Measurements from ENCODE around the gene SEZ6L2.
A peak's percentile ranks its signal among the peaks of the same experiment; 100 is the strongest.
"Not testable (repeated sequence)": the region's sequence is repeated elsewhere in the genome, so short reads cannot be mapped to it uniquely, and the experiment has no call there.

Gene SEZ6L2

DNA sequence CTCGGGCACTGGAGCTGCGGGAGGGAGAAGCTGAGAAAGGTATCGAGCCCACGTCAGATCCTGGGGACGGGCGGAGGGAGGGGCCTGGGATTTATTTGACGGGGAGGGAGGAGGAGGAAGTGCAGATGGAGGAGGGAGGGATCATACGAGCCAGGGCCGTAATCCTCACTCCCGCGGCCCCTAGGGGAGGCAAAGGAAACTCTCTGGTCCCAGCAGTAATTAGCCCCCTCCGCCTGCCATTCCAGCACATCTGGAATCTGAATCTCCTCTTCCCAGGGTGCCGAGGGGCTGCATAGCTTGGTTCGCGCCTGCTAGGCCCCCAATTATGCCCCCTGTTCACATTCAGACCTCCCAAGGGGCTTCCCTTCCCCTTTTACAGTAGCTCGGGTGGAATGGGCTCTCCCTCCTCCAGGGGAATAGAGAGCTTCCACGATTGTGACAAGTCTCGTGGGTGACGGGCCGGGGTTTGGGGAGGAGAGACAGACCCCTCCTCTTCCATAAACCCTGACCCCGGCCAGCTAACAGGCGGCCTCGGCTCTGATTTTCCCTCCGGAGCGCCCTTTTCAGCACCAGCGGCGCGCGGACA, at the start of gene SEZ6L2:
Gene SEZ6L2, minus strand, starts transcription at position 35 of the 586 bp plus-strand sequence. CDS start 531 bp downstream, outside the sequence.
- DNase-seq: peak; percentile 82

DNA sequence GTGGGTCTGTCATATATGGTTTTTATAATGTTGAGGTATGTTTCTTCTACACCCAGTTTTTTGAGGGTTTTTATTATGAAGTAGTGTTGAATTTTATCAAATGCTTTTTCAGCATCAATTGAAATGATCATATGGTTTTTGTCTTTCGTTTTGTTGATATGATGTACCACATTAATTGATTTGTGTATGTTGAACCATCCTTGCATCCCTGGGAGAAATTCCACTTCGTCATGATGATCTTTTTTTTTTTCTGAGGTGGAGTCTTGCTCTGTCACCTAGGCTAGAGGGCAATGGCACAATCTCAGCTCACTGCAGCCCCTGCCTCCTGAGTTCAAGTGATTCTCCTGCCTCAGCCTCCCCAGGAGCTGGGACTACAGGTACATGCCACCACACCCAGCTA, 48.5 kb upstream of the SEZ6L2 start:
- no peak for DNase-seq

DNA sequence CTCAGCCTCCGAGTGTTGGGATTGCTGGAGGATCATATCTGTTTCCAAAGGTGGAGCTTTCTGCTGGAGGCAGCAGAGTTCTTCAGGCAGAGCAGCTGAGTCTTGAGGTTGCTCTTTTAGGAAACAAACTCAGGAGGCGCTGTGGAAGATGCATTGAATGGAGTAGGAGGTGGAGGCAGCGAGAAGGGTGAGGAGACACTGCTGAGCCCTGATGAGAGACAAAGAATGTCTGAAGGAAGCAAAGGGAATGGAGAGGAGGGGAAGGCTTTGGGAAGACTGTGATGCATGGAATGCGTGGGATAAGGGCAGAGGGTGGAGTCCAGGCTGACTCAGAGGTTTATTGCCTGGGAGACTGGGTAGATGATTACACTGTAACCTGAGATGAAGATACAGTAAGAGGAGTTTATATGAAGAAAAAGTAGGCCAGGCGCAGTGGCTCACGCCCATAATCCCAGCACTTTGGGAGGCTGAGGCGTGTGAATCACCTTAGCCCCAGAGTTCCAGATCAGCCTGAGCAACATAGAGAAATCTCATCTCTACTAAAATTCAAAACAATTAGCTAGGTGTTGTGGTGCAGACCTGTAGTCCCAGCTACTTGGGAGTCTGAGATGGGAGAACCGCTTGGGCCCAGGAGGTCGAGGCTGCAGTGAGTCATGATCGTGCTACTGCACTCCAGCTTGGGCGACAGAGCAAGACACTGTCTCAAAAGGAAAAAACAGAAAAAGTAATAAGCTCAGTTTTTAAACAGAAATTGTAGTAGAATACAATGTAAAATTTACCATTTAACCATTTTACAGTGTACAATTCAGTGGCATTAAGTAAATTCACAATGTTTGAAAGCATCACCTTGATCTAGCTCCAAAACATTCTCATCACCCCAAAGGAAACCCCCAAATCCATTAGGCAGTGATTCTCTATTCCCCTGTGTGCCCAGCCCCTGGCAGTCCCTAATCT, 44.8 kb upstream of the SEZ6L2 start:
- no peak for DNase-seq

DNA sequence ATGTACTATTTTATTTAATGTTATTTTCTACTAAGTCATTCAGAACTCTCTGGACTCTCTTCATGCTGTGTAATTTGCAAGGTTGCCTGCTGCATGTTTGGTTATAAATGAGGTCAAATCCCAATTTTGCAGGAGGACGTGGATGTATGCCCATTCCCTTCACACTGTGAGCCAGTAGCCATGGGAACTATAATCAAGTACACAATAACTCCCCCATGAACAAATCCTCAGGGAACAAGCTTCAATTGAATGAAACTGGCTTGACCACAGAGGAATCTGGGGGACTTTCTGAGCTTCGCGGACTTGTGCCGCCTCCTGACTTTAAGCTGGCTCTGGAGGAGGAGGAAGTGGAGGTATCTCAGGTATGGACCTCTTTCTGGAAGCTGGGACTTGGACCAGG, 41.3 kb upstream of the SEZ6L2 start:
- no peak for DNase-seq

DNA sequence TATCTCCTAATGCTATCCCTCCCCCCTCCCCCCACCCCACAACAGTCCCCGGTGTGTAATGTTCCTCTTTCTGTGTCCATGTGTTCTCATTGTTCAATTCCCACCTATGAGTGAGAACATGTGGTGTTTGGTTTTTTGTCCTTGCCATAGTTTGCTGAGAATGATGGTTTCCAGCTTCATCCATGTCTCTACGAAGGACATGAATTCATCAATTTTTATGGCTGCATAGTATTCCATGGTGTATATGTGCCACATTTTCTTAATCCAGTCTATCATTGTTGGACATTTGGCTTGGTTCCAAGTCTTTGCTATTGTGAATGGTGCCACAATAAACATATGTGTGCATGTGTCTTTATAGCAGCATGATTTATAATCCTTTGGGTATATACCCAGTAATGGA, 32.4 kb upstream of the SEZ6L2 start:
- not testable (repeated sequence) for DNase-seq

DNA sequence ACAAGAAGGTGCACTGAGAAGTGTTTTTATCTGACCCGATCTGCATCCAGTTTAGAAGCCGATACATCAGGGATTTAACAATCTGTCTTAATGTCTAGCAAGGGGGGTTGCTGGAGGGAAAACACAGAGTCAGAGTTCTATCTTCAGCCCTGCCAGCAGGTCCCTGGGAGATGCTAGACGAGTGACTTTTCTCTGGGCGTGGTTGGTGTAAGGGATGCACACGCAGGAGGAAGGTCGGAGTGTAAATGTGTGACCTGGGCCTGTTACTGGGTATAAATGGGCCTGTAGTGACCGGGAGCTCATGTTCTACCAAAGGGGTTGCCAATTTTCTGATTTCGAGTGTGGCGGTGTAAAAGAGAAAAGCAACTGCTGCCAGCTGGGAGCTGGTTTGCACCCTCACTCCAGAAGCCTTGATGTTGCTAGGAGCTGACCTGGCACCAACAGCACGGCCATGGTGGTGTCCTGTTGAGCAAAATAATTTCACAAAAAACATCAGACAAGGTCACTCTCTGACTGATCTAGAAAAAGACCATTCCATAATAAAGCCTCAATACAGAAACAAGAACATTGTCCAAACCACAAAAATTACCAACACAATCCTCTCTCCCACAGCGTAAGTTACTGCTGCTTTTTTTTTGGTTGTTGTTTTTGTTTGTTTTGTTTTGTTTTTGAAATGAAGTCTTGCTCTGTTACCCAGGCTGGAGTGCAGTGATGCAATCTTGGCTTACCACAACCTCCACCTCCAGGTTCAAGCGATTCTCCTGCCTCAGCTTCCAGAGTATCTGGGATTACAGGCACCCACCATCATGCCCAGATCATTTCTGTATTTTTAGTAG, 27.9 kb upstream of the SEZ6L2 start:
- no peak for DNase-seq

DNA sequence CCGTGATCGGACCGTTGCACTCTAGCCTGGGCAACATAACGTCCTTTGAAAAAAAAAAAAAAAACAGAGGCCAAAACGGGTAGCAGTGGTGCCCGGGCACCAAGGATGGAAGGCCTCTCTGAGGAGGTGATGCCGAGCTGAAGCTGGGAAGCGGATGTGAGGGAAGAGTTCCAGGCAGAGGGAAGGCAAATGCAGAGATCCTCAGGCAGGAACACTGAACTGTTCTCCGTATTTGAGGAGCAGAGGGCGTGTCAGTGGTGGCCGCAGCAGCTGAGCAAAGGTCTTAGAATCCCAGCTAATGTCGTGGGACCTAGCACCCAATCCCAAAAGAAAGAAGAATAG, 27.3 kb upstream of the SEZ6L2 start:
- DNase-seq: no peak

DNA sequence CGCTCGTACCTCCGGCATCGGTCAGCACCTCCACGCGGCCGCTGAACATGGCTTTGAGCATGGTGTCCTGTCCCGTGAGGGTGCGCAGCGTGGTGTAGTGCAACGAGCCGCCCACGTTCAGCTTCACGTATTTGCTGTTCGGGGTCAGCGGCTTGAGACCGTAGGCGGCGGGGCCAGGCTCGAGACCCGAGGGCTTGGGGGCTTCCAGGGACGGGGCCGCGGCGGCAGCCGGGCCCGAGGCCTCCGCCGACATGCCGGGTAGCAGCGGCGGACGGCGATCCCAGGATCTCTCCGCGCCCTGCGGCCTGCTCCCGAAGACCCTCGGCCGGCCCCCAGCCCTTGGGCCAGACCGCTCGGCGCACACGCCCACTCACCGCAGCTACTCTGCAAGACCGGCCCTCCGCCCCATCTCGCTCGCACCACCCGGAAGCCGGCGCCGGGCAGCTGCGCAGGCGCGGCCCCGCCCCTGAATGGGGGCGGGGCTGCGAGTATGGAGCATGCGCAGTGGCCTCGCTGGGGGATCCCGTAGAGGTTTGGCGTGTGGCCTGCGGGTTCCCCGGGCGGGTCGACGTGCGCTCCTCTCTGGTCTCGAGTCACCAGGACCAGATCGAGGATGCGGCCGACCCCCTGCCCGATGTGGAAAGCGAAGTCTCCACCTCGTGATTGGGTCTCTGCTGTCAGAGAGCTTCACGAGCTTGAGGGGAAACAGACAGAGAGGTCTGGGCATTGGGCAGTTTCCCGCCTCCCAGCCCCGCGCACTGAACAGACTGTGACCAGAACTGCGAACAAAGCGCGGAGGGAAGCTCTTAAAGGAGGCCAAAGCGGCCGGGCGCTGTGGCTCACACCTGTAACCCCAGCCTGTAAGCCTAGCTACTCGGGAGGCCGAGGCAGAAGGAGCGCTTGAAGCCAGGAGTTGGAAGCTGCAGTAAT, 26.7 kb upstream of the SEZ6L2 start, which contains the start of gene KCTD13:
Gene KCTD13, minus strand, starts transcription at position 446 of the 930 bp plus-strand sequence. Its CDS starts 193 bp downstream, at position 253.
- DNase-seq: peak; percentile 52

DNA sequence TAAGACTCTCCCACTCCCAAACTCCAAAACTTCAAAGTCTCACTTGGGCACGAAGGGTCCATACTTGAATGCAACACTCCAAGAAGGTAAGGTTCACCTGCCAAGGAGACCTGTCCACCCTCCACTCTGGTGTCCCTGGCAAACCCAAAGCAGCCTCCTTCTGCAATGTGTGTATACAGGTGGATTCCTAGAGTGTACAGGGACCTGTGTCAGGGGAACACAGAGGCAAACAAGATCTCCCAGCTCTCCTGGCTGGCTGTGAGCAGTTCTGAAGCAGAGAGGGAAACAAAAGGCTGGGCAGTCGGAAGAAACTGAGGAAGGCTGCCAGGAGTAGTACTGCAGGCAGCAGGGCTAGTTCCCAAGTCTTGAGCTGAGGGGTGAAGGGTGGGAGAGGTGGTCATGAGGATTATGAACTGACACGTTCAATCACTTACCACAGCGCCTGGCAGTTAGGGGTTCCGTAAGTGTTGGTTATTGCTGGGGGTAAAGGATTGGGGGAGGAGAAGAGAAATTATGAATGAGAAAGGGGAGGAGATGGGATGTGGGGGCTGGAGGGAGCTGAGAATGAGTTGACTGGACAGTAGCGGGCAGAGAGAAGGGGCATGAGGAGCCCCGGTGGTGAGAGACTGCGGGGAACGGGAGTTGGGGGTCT, 25.9 kb upstream of the SEZ6L2 start:
- no peak for DNase-seq

DNA sequence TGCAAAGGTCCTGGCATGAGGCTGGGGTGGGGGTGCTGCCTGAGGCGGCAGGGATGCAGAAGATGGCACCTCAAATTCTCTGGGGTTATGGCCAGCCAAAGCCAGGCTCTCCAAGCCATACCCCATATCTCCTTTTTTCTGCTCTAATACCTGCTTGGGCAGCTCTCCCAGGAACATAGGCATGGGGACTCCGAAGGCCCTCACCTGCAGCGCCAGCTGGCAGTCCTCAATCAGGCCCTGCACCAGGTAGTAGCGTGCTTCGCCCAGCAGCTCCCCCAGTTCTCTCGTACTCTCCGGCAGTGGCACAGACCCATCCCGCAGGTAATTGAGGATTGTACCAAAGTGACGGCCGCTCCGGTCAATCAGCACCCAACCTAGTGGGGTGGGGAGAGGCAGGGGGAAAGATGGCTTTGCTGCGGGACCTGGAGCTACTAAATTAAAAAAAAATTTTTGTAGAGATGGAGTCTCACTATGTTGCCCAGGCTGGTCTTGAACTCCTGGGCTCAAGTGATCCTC, 23.7 kb upstream of the SEZ6L2 start:
- DNase-seq: no peak

DNA sequence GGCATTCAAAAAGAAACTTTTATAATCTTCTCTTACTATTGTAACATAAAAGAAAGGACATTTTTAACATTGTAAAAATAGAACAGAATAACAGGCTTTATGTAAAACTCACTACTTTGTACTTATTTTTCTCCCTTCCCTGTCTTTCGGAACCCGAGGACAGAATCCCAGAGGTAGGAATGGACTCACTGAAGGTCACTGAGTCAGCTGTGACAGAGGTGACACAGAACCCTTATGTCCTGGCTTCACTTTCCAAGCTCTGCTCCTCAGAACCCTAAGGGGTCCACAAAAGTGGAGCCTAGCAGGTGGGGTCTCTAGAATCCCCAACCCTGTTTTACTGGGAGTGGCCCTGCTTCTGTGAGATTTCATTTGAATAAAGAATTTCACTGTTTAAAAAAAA, 23.0 kb upstream of the SEZ6L2 start:
- DNase-seq: no peak

DNA sequence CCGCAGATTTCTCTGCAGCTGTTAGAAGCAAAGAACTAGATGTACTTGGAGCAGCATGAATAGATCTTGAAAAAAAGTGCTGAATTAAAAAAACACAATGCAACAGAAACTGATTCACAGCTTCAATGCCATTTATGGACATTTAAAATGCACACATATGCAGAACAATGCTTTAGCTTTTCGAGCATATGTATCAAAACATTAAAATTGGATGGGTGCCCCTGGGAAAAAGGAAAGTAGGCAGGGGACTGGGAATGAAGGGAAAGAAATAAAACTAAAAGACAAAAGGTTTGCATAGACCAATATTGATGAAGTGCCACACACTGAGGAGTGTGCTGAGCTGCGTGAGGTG, 21.7 kb upstream of the SEZ6L2 start:
- DNase-seq: no peak

DNA sequence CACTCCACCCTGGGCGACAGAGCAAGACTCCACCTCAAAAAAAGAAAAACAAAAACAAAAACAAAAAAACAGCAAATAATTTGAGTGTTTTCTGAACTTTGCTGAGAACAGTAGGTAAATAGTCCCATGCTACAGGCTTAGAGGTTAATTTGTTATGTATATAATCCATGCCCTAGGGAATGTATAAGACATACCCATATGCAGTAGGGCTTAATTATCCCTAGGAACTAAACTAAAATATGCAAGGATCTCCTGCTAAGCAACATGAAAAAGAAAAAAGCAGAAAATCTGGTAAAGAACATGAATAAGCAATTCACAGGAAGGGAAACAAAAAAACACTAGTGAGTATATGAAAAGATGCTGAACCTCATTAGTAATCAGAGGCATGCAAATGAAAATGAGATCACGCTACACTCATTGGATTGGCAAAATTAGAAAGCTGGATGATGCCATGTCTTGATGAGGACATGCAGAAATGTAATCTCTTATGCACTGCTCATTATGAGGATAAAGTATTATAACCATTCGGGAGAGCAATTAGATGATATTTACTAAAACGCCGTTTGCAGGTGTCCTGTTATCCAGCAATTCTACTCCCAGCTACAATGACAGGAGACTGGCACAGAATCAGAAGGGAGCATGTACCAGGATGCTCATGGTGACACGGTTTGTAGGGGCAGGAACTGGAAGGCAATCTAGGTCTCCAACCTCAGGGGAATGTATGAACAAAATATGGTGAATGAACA, 21.1 kb upstream of the SEZ6L2 start:
- DNase-seq: no peak

DNA sequence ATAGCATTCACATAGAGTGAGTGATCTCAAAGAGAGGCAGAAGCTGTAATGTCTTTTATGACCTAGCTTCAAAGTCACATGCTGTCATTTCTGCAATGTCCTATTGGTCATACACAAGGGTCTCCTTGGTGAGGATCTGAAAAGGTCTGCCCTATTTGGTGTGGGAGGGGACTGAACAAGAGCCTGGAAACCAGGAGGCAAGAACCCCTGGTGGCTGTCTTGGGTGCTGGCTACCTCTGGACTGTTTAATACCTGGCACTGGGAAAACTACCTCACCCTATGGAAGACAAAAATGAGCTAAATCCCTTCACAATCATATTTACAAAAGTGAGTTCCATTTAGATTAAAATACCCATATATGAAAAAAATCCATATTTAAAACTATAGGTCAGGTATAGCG, 17.6 kb upstream of the SEZ6L2 start:
- no peak for DNase-seq

DNA sequence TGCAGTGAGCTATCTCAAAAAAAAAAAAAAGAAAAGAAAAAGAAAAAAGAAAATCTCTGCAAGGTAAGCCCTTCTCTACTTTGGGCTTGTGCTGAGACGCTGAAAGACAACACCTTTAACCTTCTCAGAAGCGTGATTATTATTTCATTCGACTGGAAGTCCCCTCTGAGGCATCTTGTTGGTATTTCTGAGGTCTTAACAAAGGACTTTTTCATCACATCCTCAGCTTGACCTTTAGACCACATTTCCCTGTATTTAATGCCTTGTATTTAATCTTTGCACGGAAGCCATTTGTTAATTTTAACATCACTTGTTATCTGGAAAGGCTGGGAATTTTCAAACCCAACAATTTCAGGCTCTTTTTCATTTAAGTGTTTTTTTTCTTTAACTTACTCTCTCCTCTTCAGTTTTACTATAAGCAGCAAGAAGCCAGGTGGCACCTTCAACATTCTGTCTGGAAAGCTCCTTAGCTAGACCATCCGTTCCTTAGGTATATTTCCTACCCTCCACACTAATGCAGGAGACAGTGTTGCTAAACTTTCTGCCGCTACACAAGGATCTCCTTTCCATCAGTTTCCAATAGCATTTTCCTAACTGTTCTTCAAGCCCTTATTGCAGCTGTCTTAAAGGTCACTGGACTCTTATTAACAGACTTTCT, 16.4 kb upstream of the SEZ6L2 start:
- DNase-seq: no peak

DNA sequence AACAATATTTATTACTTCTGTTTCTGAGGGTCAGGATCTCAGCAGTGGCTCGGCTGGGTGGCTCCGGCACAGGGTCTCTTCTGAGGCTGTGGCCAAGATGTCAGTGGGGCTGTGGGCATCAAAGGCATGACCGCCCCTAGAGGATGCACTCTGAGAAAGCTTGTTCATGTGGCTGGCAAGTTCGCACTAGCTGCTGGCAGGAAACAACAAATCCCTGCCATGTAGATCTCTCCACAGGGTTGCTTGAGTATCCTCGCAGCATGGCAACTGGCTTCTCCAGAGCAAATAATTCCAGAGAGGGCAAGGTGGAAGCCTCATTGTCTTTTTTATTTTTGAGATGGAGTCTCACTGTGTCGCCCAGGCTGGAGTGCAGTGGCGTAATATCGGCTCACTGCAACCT, 14.2 kb upstream of the SEZ6L2 start:
- no peak for DNase-seq

DNA sequence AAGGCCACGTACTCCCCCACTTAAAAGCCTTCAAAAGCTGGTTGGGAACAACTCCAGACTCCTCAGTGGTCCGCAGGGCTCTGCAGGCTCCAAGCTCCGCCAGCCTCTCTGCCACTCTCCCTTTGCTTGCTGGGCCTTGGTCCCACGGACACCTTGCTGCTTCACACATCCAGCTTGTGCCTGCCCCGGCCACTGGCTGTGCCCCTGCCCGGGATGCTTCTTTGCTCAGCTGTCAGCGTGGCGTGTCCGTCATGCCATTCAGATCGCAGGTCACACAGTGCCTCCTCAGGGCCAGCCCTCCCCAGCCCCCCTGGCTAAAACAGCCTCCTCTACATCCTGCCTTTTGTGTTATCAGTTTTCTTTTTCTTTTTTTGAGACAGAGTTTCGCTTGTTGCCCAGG, 12.7 kb upstream of the SEZ6L2 start:
- no peak for DNase-seq

DNA sequence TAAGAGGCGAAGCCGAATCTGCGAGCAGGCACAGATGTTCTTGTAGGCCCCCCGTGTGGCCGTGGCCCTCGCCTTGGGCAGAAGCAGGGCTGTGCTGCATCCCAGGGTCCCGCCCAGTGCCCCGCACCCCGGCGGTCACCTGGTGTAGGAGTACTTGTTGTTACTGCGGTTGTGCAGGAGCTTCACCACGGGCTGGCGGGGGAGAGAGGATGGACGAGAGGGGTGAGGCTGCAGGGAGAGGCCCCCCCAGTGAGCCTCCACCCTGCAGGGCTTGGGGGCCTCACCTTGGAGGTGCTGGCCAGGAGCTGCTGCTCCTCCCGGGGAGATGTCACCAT, 12.3 kb upstream of the SEZ6L2 start:
- DNase-seq: no peak

DNA sequence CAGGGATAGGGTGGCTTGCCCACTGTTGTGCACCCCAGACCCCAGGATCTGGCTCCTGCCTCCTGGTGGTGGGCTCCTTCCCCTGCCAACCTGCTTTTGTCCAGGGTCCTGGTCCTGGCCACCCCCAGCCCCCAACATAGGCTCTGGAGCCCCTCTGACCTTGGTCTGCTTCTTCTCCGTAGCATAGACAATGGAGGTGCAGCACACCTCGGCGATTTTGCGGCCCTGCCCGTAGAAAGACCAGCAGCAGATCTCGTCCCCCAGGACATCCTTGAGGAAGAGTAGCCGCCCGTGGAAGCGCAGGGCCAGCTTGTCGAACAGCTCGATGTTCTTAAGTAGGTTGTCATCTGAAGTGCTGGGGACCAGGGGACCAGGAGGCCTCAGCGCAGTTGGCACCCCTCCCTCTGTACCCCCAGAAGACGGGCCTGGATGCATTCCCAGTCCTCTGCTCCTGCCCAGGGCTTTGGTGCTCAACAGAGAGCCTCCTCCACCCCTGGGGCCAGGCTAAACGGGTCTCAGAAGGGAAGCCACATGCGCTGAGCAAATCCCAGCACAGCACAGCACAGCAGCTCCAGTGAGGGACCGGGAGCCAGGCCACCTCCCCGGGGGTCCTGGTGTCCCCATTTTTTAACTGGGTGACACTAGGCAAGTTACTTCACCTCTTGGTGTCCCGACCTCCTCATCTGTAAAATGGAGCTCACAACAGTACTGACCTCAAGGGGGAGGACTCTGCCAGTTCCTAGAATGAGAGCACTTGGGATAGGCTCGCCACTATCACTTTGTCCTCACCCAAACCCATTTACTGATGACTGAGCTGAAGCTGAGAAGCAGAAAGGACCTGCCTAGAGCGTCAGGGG, 11.7 kb upstream of the SEZ6L2 start:
- DNase-seq: no peak
